HG02885 (cell line): ENCODE measurements around the gene KCNH6.

ENCODE experiments used
- ATAC-seq: cut with Tn5 transposase; IDR thresholded peaks from one replicate; pipeline ENCODE4 v1.9.1; 2021; ENCODE audit warnings: mild to moderate bottlenecking; ENCODE audit not compliant: unreplicated experiment, poor library complexity

KCNH6 gene

GRCh38 chr17:63505341-63505740 is 17.8 kb upstream of the KCNH6 start:
- no peak for ATAC-seq

- no peak for ATAC-seq
Observed at GRCh38 chr17:63506627-63507026, 16.5 kb upstream of the KCNH6 start.

- no peak for ATAC-seq
Observed at GRCh38 chr17:63511331-63511730, 11.8 kb upstream of the KCNH6 start.

- ATAC-seq, result no peak
Observed at GRCh38 chr17:63512388-63512787, 10.8 kb upstream of the KCNH6 start.

- no peak for ATAC-seq
Observed at GRCh38 chr17:63512896-63513644, 10.1 kb upstream of the KCNH6 start.

- ATAC-seq, result peak; percentile 19
Observed at GRCh38 chr17:63514477-63514876, 8.7 kb upstream of the KCNH6 start.

GRCh38 chr17:63514974-63515373 is 8.2 kb upstream of the KCNH6 start:
- ATAC-seq, result peak; percentile 72

GRCh38 chr17:63515426-63515825 is 7.7 kb upstream of the KCNH6 start:
- ATAC-seq, result no peak

- ATAC-seq, result no peak
Observed at GRCh38 chr17:63516910-63517824, 6.0 kb upstream of the KCNH6 start.

GRCh38 chr17:63517825-63518534 is 5.2 kb upstream of the KCNH6 start:
- ATAC-seq, result no peak

- no peak for ATAC-seq
Observed at GRCh38 chr17:63519116-63519881, 3.9 kb upstream of the KCNH6 start.

GRCh38 chr17:63519972-63520882 is 2.9 kb upstream of the KCNH6 start:
- no peak for ATAC-seq

GRCh38 chr17:63524051-63524450 is 893 bp downstream of the KCNH6 start:
- no peak for ATAC-seq

GRCh38 chr17:63525190-63525946 is 2.2 kb downstream of the KCNH6 start:
- ATAC-seq, result no peak

GRCh38 chr17:63526861-63527260 is 3.7 kb downstream of the KCNH6 start:
- ATAC-seq, result no peak

- ATAC-seq, result no peak
Observed at GRCh38 chr17:63528183-63528582, 5.0 kb downstream of the KCNH6 start.

- no peak for ATAC-seq
Observed at GRCh38 chr17:63529711-63530556, 6.8 kb downstream of the KCNH6 start.
